HG03066 (cell line): ENCODE measurements around the gene PSORS1C1.
"Not testable (repeated sequence)": the region's sequence is repeated elsewhere in the genome, so short reads cannot be mapped to it uniquely, and the experiment has no call there.

Experiments
- ATAC-seq: cut with Tn5 transposase; IDR thresholded peaks from one replicate; pipeline ENCODE4 v1.9.1; 2021; ENCODE audit warnings: low read depth; ENCODE audit not compliant: unreplicated experiment

The PSORS1C1 gene

DNA sequence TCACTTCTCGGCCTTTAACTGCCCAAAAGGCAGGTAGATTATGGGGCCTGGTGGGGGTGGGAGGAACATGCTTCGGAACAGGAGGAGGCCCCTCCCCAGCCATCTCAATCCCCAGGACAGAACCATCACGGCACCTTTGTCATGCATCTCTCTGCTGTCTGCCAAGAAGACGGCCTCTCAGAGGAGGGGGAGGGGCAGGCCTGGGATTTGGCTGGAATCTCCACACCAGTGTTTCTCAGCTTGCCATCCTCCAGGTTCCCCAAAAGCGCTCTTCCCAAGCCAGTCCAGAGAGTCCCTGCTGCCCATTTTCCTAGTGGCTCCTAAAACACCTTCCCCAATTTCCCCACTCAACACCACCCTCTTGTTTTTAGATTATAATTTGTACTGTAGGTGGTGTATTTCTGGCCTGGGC is 58.4 kb downstream of the PSORS1C1 start:
- no peak for ATAC-seq

DNA sequence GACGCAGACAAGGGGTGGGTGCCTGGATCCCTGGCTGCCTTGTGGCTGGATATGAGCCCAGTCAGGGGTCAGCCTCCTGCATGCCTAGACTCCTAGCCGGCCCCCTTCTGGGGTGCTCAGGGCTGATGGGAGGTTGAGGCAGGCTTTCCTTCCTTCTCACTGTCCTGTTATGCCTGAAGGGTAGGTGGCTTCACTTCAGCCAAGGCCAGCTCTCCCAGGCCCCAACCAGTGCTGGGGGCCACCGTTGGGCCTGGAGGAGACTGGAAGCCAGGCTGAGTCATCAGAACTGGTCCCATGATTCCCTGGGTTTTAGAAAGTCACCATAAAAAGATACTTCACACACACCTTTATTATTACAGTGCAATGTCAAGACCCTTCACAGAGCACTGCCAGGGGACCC is 58.8 kb downstream of the PSORS1C1 start:
- no peak for ATAC-seq

DNA sequence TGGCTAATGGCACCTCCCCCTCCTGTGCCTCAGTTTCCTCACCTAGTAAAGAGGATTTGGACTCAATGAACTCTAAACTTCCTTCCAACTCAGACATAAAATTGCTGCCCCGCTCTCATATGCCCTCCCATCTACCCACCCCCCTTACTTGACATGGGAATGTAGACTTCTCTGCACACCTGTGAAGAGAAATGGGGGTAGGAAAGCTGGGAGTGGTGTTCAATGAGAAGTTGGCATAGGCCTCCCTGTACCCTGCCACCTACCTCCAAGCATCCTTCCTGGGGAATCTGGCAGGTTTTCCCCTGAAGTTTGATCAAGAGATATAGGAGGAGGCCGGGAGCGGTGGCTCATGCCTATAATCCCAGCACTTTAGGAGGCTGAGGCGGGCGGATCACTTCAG is 59.8 kb downstream of the PSORS1C1 start:
- ATAC-seq = no peak

GRCh38 chr6:31175971-31176370 is 61.4 kb downstream of the PSORS1C1 start:
- no peak for ATAC-seq

GRCh38 chr6:31178143-31179041 is 63.8 kb downstream of the PSORS1C1 start:
- ATAC-seq = no peak

- no peak for ATAC-seq
Measured at GRCh38 chr6:31179042-31179386, 64.4 kb downstream of the PSORS1C1 start.

- ATAC-seq = no peak
Measured at GRCh38 chr6:31179896-31180295, 65.3 kb downstream of the PSORS1C1 start.

- no peak for ATAC-seq
Measured at GRCh38 chr6:31180500-31180899, 65.9 kb downstream of the PSORS1C1 start.

GRCh38 chr6:31183287-31183686 is 68.7 kb downstream of the PSORS1C1 start:
- ATAC-seq = not testable (repeated sequence)

DNA sequence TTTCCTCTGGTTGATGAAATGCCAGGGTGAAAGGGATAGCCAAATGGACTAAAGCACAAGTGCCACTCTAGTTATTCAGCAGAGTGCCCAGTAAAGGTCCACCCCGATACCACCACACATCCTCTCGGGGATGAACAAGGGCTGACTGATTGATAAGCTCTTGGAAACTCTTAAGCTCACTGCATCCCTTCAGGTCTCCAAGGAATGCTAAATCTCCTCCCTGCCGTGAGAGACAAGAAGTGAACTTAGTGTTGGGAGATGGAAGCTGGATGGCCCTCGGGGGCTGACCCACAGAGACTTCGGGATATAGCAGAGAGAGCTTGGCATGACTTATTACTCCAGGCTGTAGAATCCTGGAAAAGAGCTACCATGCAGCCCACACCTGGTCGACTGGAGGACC is 69.3 kb downstream of the PSORS1C1 start:
- not testable (repeated sequence) for ATAC-seq

DNA sequence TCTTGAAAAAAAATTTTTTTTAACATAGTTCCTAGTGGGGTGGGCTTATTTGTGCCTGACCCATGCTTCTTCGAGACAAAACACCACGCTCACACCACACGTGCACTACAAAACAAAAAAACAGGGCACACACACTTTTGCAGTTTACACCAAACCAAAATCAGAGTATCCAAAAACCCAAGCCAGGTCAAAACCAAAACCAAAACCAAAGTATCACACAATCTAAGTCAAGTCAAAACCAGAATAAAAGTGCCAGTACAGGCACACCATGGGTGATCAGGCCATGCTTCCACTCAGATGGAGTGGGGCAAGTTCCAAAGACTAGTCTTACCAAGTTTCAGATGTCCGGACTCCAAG is 71.1 kb downstream of the PSORS1C1 start:
- not testable (repeated sequence) for ATAC-seq

DNA sequence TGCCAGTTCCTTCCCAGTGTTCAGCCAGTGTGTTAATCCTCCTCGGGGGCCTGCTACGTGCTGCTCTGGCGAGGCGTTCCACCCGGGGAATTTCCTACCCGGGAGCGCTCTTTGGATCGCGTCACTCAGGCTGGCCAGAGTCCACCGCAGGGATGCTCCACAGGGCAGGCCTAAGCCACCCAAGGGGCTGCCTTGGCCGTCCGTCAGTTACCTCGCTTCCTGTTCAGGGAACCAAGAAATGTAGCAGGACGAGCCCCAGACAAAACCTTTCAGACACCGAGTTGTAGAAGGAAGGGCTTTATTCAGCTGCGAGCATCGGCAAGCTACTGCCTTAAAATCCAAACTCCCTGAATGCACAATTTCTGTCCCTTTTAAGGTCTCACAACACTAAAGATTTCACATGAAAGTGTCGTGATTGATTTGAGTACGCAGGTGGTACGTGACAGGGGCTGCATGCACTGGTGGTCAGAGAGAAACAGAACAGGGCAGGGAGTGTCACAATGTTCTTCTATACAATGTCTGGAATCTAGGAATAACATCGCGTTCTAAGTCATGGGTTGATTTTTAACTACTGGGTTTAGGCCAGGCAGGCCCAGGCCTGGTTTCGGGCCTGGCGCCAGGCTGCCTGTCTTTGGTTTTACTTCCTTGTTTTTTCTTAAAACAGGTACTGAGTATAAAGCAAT is 71.6 kb downstream of the PSORS1C1 start:
- no peak for ATAC-seq

- ATAC-seq = no peak
Measured at GRCh38 chr6:31187780-31188194, 73.2 kb downstream of the PSORS1C1 start.

DNA sequence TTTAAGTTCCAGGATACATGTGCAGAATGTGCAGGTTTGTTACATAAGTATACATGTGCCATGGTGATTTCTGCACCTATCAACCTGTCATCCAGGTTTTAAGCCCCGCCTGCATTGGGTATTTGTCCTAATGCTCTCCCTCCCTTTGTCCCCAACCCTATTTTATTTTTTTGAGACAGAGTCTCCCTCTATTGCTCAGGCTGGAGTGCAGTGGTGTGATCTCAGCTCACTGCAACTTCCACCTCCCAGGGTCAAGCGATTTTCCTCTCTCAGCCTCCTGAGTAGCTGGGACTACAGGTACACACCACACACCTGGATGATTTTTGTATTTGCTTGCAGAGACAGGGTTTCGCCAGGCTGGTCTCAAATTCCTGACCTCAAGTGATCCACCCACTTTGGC is 74.6 kb downstream of the PSORS1C1 start:
- not testable (repeated sequence) for ATAC-seq
